ENCODE data around the gene BCL2.
A peak's percentile ranks its signal among the peaks of the same experiment; 100 is the strongest.

Gene BCL2

DNA sequence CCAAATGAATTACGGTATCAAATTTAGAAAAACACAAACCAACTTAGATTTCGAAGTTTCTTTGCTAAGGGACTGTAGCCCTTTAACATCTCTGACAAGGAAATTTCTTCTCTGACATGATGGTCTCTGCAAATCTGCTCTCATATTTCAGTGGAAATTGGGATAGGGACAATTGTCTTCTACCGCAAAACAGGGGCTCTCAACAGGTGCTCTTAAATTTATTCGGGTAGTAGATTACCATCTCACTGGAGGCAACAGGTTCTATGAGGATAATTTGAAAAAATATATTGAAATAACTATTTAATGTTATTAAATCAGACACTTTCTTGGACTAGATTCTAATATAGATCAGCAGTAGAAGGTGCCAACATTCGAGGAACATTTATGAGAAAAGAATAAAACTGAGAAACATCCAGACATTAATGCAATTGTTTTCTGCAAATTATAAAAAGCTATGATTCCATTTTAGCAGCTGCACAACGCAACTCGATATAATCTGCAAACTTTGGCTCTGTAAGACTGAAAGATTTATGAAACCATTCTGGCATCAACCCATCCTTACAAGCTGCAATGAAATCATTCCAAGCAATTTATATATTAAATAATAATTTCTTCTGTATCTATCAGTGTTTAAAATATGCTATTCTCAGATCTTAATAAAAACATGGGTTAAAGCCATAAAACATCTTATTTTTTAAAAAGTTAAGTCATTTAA lies 10.0 kb upstream of the BCL2 start:
- no peak for DNase-seq (ENCODE audit: low read depth in 3 of 3, low spot score in 1 of 3)

DNA sequence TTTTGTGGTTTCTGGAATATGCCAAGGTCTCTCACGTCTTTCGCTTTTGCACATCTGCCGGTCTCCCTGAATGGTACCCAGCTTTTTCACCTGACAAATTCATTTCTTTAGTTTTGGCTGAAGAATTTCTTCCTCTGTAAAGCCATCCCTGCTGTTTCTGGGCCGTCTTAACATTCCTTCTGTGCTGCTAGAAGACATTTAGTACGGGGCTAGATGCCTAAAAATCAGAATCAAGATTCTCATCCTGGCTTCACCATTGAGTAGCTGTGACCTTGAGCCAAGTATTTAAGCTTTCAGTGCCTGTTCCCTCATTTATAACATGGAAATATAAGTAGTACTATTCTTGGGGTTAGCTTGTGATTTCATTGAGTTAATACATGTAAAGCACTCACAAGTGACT lies 6.4 kb upstream of the BCL2 start:
- DNase-seq (ENCODE audit: low read depth in 3 of 3, low spot score in 1 of 3), result no peak

DNA sequence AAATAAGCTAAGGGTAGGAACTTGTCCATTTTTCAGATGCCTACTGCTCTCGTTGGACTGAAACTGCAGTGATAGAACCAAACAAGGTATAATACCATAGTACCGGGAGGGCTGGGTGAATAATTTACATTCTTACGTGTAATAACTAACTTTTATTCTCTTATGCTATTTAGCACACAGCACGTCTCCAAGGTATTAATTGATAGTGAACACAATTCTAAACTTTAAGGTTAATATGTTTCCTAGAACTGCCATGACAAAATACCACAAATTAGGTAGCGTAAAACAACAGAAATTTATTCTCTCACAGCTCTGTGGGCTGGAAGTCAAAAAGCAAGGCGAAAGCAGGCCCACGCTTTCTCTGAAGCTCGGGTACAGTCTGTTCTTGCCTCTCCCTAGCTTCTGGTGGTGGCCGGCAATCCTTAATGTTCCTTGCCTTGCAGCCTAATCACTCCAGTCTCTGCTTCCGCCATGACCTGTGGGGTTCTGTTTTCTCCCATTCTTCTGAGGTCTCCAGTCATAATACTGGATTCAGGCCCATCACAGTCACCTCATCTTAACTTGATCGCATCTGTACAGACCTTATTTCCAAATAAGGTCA lies 5.6 kb upstream of the BCL2 start:
- DNase-seq (ENCODE audit: low read depth in 3 of 3, low spot score in 1 of 3), result no peak

DNA sequence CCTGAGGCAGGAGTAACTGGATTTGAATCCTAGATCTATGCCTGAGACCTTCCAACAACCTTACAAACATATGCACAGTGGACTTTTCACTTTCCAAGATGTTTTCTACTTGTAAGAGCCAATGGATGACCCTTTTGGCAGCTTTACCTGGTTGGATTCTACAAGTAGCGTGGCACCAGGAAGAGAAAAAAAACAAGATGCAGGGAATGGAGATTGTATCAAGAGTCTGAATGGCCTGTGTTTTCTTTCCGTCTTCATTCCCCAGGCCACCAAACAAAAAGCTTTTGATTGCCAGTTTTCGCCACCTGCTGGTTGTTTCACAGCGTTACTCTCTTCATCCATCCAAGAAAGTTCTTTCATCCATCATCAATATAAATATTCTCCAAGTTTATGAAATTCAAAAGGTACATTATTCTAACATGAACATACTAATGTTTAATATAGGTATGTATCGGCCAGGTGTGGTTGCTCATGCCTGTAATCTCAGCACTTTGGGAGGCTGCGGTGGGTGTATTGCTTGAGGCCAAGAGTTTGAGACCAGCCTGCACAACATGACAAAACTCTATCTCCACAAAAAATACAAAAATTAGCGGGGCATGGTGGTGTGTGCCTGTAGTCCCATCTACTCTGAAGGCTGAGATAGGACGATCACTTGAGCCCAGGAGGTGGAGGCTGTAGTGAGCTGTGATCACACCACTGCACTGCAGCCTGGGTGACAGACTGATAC lies 3.5 kb upstream of the BCL2 start:
- DNase-seq (ENCODE audit: low read depth in 3 of 3, low spot score in 1 of 3), result peak in 1 of 3 donors; percentile 23

DNA sequence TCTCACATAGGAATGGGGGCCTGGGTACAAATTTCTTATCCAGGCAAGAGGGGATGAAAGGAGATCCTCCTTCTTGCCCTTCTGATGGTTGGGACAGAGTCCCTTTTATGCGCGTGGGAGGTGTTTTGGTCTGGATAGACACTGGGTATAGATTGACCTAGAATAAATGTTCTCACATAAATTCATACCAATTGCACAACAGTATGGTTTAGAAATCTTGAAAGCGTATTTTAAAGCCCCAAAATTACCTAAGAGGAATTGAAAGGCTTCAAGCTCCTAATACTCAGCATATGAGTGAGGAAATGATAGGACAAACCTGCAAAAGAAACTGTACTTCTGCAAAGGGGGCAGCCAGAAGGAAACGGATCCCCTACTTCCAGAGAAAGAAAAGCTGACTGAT lies 2.6 kb upstream of the BCL2 start:
- DNase-seq (ENCODE audit: low read depth in 3 of 3, low spot score in 1 of 3), result no peak

DNA sequence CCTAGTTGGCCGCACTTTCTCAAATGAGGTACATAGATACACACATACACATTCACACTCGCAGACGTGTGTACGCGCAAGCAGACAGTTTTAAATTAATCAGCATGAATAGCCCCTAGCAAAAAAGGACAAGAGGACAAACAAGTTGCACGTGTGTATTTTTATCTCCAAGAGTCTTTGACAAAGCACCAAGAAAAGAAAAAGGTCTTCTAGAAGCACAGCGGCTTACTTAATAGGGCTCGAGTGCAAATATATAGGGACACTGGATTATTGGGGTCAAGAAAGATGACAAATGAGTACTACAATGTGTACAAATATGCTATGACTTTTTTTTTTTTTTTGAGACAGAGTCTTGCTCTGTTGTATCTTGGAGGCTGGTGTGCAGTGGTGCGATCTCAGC lies 1.7 kb upstream of the BCL2 start:
- DNase-seq (ENCODE audit: low read depth in 3 of 3, low spot score in 1 of 3), result no peak

DNA sequence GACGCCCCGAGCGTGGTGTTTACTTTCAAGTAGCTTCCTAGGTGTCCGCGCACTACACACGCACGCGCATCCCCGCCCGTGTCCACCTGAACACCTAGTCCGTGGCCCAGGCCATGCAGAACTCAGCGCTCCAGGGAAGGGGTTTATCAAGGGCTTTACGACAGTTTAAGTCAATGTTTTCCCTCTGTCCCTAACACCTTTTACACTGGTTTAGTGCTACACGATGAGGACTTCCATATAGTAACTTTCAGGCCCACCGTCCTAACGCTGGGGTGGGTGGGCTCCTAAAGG lies 1.4 kb upstream of the BCL2 start:
- no peak for DNase-seq (ENCODE audit: low read depth in 3 of 3, low spot score in 1 of 3)

DNA sequence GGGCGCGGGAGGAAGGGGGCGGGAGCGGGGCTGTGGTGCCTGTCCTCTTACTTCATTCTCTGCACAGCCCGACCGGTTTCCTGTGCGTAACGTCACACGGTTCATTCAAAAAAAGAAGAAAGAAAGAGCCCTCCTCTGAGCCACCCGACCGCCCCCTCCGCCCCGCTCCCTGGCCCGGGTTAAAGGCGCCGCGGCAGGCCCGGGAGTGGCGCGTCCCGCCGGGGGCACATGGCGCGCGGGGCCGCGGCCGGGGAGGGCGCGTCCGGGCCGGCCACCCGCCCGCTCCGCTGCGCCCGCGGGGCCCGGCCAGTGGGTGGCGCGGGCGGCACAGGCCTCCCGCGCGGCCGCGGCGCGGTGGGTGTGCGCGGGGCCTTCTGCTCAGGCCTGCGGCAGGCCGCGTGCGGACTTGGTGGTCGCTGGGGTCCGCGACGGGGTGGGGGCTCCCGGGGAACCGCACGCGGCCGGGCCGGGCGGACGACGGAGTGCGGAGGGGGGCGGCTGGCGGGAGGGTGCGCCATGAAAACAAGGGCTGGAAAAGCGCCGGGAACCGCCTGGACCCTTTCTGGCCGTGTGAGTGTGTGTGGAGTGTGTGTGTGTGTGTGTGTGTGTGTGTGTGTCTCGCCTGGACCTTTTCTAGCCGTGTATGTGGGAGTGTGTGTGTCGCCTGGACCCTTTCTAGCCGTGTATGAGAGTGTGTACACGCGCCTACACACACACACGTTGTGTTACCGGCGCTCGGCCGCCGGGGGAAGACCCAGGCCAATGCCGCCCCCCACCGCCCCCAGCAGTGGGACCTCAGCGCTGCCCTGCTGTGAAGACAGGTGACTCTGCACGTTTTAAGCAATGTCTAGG lies 780 bp upstream of the BCL2 start:
- DNase-seq (ENCODE audit: low read depth in 3 of 3, low spot score in 1 of 3), result peak; percentile 61 to 74 (median 74)

DNA sequence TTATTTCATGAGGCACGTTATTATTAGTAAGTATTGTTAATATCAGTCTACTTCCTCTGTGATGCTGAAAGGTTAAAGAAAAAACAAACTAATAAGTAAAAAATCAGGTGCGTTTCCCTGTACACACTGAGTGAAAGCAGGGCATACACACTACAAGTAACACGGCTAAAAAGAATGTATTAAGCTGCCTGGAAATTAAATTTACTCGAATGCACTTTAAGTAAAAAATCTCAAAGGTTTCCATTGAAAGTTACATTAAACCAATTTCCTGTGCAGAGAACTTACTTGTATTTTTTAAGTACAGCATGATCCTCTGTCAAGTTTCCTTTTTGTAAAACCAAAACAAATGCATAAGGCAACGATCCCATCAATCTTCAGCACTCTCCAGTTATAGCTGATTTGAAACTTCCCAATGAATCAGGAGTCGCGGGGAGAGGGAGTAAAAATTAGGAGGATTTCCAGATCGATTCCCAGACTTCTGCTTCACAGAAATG lies 633 bp downstream of the BCL2 start:
- no peak for DNase-seq (ENCODE audit: low read depth in 3 of 3, low spot score in 1 of 3)

DNA sequence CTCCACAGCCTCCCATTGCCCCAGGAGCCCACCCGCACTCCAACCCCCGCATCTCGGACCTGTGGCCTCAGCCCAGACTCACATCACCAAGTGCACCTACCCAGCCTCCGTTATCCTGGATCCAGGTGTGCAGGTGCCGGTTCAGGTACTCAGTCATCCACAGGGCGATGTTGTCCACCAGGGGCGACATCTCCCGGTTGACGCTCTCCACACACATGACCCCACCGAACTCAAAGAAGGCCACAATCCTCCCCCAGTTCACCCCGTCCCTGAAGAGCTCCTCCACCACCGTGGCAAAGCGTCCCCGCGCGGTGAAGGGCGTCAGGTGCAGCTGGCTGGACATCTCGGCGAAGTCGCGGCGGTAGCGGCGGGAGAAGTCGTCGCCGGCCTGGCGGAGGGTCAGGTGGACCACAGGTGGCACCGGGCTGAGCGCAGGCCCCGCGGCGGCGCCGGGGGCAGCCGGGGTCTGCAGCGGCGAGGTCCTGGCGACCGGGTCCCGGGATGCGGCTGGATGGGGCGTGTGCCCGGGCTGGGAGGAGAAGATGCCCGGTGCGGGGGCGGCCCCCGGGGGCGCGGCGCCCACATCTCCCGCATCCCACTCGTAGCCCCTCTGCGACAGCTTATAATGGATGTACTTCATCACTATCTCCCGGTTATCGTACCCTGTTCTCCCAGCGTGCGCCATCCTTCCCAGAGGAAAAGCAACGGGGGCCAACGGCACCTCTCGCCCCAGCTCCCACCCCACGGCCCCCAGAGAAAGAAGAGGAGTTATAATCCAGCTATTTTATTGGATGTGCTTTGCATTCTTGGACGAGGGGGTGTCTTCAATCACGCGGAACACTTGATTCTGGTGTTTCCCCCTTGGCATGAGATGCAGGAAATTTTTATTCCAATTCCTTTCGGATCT lies 1.3 kb downstream of the BCL2 start:
- DNase-seq (ENCODE audit: low read depth in 3 of 3, low spot score in 1 of 3), result peak; percentile 59 to 68 (median 64)

DNA sequence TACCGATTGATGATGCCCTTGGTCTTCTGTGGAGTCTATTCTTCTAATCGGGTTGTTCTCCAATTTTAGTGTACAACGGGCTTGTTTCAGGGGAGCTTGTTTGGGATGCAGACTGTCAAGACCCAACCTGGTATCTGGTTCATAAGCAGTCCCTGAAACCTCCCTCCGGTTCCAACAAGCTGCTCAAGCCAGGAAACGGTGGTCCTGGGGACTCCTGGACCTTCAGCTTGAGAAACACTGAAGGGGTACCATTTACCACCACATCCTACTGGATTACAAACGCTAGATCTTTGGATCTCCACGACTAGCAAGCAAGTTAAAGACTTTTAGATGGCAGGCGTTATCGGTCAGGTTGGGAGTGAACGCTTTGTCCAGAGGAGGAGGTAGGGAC lies 2.0 kb downstream of the BCL2 start:
- no peak for DNase-seq (ENCODE audit: low read depth in 3 of 3, low spot score in 1 of 3)

DNA sequence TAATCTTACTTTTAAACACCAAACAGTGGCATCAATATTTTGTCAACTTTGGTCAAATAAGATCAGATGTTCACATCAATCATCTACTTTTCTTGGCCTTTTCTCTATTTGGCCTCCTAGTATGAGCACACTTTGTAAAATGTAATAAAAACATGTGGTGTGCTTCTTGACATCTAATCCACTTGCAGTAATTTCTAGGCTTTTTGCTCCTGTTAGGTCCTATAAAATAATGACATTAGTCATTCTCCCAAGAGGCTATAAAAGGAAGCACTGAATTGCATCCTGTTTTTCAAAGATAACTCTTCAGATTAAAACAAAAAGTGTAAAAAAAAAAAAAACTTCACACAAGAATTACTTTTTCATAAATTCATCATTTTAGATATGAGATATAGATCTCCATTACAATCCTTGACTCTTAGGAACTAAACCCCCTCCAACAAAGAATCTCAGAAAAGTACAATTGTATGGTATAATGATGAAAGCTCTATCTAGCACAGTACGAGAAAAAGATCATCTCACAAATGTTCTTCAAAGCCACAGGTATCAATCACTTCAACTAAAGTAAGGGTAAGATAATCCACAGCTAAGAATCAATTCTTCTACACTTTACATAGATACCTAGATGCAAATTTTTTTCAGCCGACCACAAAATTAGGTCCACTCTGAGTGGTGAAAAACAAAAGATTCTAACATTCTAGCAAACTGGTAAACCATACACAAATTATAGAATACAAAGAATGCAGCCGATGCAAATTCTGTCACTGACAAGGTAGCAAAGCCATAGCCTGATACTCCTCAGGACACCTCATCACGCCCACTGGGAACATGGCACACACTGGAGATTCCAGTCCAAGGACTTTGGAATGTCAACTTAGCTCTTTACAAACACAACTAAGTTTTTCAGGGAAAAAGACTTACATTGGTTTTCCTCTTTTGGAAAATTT lies 2.7 kb downstream of the BCL2 start:
- no peak for DNase-seq (ENCODE audit: low read depth in 3 of 3, low spot score in 1 of 3)

DNA sequence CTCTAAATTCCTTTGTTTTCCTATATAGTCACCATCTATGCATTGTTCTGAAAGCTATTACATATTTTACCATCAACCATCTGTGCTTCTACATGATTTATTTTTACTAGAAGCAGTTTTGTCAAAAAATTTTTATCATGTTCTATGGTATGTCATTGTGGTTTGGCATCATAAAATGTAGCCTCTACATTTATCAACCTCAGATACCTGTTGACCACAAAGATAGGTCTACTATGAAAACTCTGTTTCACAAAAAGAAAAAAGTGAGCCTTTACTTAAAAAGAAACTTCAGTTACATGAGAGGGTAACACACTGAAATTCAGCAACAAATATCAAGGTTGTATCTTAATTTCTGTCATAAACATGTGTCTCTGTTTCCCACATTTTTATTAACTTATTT lies 3.7 kb downstream of the BCL2 start:
- DNase-seq (ENCODE audit: low read depth in 3 of 3, low spot score in 1 of 3), result no peak

DNA sequence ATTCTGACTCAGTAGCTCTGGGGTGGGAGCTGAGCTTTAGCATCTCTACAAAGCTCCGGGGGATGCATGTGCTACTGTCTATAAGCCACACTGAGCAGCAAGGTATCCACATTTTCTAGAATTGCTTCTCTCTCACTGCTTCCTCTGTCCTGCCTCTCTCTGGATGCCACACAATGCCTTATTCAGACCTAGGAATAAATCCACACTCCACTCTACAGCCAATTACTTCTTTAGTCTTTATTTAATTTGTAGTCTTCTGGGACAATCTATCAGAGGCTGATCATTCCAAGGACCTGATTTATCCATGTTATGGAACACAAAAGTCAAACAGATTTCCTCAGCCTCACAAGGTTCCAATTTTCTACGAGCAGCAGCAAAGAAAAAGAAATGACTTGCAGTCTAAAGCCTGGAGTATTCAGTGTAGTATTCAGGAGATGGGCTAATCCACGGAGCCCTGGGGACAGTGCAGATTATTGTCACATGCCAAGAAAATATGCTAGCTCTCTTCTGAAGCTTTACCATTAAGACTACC lies 4.4 kb downstream of the BCL2 start:
- no peak for DNase-seq (ENCODE audit: low read depth in 3 of 3, low spot score in 1 of 3)

DNA sequence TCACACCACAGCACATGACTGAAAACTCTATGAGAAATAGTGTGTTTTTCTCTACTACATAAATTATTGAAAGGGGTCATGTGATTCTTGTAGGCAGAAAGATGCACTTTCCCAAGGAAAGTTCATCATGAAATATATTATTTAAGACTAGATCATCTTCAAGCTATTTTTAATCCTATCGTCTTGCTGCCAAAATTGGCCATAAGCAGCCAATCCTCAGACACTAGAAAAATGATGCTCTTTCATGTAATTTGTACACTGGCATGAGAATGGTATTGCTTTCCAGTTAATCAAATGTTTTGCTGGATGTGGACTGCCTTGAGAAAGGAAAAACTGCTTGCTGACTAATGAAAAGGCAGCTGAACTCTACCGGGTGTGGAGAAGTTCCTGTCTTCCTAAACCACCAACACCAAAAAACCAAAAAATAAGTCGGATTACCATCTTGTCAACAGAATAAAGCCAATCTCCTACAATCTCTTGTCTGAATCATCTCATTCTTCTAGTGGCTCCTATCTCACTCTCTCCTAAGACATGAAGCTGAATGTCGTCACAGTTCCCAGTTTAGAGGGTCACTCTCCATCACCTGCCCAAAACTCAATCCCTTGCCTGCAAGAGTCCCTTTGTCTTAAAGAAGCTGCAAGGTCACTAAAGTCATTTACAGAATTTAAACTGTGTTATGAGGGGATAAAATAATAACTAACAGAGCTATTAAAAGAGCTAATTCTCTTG lies 5.3 kb downstream of the BCL2 start:
- DNase-seq (ENCODE audit: low read depth in 3 of 3, low spot score in 1 of 3), result no peak

DNA sequence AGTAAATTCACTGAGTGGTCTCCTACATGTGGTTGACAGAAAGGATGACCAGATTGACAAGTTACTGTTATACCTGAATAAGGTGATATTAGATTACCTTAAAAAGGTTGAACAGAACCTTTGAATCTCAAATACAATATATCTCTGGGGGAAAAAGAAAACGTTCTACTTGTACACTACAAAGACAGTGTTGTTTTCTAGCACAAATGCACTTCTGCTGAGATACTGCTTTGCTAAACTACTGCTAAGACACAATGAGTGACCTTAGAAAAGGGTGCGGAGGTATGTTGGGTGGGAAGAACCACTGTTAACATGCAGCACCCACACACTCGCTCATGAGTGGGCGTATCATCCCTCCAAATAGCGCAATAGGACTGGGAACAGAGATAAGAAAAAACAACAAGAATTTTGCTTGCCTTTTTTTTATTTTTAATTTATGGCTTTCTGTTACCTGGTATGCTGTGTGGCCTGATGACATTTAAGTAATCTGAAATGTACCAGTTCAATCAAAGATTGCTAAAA lies 6.1 kb downstream of the BCL2 start:
- DNase-seq (ENCODE audit: low read depth in 3 of 3, low spot score in 1 of 3), result no peak

DNA sequence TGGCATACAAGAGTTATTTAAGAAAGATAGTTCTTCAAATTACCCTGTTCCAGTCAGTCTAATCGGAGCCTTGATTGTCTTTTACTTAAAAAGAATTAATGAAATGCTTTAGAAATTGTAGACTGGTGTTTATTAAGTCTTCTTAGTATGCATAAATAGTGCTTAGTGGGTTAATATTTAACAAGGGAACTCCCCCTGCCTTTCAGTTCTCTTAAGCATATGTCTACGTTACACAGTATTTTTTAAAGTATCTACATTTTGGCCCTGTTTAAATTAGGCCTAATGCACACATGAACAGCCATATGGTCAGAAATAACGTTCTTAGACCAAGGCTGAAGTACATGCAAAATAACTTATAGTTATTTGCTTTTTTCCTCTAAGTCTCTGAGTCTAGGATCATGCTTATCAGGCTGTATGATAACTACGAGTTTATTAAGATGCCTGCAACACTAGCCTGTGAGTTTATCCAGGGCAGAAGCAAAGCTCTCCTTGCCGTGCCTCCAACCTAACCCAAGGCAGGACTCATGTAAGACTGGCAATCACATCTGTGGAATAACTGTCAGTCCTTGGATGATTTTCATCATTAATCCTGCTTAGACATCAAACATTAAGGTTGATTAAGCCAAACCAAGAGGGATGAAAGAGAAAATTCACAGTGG lies 6.7 kb downstream of the BCL2 start:
- DNase-seq (ENCODE audit: low read depth in 3 of 3, low spot score in 1 of 3), result no peak

DNA sequence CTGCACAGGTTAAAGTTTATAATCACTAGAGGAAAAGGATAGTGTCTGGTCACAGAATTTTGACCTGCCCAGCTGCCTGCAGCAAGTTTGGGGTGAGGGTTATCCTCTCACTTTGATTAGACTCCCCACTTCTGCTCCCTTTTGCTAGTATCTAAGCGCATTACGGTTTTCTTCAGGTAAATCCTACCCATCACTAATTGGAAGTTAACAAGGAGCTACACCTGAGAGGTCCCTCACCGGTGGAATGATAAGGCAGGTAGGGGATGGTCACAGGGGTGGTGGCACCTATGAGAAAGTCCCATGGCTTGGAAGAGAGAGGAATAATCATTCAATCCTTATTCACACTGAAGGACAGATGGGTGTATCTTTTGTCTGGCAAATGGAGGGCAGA lies 7.6 kb downstream of the BCL2 start:
- no peak for DNase-seq (ENCODE audit: low read depth in 3 of 3, low spot score in 1 of 3)

Measured in stimulated activated CD4-positive, alpha-beta T cell treated with anti-CD3 and anti-CD28 coated beads, TNF-alpha, amount 100 ng/mL, for 1 hour (primary cell).